K562 (cell line): ENCODE measurements around the gene KMT5B.

Experiments
- EWSR1 ChIP-seq: fragments of 450-650 bp; IDR thresholded peaks from 2 replicates; pipeline ENCODE4 v1.6.1; 2018; ENCODE audit warnings: borderline replicate concordance, mild to moderate bottlenecking, low read depth, moderate library complexity; ENCODE audit not compliant: partially characterized antibody
- USF1 ChIP-seq: sonication (generic); formaldehyde crosslinking; IDR thresholded peaks from 2 replicates; pipeline ENCODE4 v1.9.0; 2022; ENCODE audit warnings: mild to moderate bottlenecking, missing genetic modification reagents
- ZFP36 ChIP-seq: fragments of 150-350 bp; IDR thresholded peaks from 2 replicates; pipeline ENCODE4 v1.6.1; 2018; ENCODE audit warnings: low read length, low read depth; ENCODE audit not compliant: partially characterized antibody
- ZNF561 ChIP-seq: fragments of 450-650 bp; formaldehyde crosslinking; conservative IDR thresholded peaks from 2 replicates; pipeline ENCODE4 v1.4.0; 2020; ENCODE audit warnings: mild to moderate bottlenecking, moderate library complexity

- TF ChIP-seq ZFP36 (no peak), USF1 (CRISPR knock-in tag) (no peak), ZNF561 (CRISPR knock-in tag) (no peak), EWSR1 (no peak)
Observed at GRCh38 chr11:68141246-68142027, 71.7 kb downstream of the KMT5B start.
